HG03159 (cell line): Measurements from ENCODE around the gene CHCHD6.

Experiments
- ATAC-seq: cut with Tn5 transposase; IDR thresholded peaks from one replicate; pipeline ENCODE4 v1.9.1; 2021; ENCODE audit warnings: mild to moderate bottlenecking, moderate library complexity; ENCODE audit not compliant: unreplicated experiment

CHCHD6 gene

DNA sequence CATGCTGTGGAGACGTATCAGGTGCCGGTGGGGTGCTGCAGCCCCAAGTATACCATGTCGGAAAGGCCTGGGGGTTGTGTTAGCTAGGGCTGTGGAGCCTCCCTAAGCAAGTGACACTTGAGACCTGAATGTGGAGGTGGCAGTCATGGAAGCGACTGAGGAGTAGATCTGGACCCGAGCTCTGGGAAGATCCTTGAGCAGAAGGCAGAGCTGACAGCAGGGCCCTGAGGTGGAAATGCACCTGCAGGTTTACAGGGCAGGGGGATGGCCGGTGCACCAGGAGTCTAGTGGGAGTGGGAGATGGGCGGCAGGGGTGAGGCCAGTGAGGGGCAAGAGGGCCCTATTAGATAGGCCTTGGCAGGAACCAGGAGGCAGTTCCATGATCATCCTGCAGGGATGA lies 187.1 kb downstream of the CHCHD6 start:
- no peak for ATAC-seq

DNA sequence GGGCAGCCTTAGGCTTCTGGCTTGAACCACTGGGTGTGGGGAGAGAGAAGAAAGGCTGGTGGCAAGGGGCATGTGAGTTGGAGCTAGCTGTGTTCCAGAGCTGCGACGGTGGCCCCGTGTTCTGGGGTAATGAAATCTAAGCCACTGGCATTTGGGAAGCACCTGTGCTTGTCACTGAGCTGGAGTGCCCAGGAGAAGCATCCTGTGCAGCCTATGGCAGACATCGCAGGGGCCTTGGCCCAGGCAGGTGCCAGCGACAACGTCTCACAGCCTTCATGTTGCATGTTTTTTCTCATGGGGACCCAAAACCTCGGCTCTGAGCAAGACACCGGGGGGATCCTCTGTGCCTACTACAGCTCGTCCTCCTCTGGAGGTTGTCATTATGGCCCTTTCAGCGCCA lies 187.8 kb downstream of the CHCHD6 start:
- no peak for ATAC-seq

GRCh38 chr3:126893651-126894050 lies 189.6 kb downstream of the CHCHD6 start:
- no peak for ATAC-seq

GRCh38 chr3:126894475-126894874 lies 190.4 kb downstream of the CHCHD6 start:
- no peak for ATAC-seq

DNA sequence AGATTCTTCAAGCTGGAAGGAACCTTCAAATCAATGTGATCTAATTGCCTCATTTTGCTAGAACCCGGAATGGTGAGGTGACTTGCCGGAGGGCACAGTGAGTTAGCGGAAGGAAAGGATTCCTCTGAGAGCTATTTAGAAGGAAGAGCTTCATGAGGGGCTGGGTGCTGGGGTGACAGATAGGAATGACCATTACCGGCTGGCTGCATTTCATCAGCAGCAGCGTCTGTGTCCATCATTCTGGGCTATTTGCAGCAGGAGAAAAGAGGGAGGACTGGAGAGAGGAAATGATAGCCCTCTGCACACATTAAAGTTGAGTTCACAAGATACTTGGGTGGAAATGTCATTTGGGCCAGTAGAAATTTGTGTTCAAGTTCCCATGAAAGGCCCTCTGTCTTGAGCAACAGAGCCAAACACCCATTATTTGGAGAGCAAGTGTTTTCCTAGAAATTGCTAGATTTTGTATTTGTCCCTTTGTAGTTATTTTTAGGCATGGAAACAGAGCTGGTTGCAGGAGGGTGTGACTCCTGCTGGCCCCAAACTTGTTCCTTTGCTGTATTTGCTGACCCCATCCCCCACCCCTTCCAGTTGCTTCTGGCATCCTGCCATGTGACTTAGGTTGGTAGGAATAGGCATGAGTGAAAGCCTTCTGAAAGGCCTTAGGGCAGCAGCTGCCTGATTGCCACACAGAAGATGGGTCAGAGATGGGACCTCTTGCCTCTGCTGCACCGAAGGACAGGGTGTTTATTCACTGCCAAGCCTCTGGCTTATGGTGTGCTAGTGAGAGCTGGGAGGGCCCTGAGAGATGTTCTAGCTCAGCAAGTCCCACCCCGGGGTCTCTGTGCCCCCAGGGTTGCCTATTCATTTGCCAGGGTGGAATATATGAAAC lies 191.4 kb downstream of the CHCHD6 start:
- ATAC-seq = no peak

GRCh38 chr3:126896067-126896441 lies 192.0 kb downstream of the CHCHD6 start:
- ATAC-seq = no peak

GRCh38 chr3:126896968-126897367 lies 192.9 kb downstream of the CHCHD6 start:
- no peak for ATAC-seq

- ATAC-seq = no peak
These were observed 193.9 kb downstream of the CHCHD6 start for GRCh38 chr3:126897943-126898342.

DNA sequence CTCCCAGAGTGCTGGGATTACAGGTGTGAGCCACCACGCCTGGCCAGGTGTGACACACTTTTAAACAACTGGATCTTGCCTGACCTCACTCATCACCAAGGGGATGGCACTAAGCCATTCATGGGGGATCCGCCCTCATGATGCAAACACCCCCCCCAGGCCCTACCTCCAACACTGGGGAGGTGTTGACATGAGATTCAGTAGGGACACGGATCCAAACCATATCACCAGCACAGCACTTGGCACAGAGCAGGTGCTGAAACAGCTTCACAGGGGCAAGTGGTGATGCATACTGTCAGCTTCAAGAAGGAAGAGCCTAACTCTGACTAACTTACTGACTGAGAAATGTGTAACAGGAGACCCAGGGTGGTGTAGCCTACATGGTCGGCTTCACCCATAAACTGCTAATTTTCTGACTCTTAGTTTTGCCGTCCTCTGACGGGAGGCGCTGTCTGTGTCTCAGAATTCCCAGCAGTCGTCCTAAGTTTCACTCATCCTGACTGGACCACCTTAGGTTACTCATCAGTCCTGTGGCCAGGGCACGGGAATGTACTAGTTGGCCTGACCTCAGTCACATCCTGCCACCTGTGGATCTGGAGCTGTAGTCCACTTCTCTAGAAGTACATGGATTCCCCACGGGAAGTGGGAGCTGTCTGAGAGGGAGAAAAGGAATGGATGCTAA lies 197.0 kb downstream of the CHCHD6 start:
- no peak for ATAC-seq

- ATAC-seq = no peak
These were observed 197.6 kb downstream of the CHCHD6 start for GRCh38 chr3:126901631-126902030.

GRCh38 chr3:126903521-126903920 lies 199.5 kb downstream of the CHCHD6 start:
- no peak for ATAC-seq

GRCh38 chr3:126907557-126907956 lies 203.5 kb downstream of the CHCHD6 start:
- ATAC-seq = no peak

DNA sequence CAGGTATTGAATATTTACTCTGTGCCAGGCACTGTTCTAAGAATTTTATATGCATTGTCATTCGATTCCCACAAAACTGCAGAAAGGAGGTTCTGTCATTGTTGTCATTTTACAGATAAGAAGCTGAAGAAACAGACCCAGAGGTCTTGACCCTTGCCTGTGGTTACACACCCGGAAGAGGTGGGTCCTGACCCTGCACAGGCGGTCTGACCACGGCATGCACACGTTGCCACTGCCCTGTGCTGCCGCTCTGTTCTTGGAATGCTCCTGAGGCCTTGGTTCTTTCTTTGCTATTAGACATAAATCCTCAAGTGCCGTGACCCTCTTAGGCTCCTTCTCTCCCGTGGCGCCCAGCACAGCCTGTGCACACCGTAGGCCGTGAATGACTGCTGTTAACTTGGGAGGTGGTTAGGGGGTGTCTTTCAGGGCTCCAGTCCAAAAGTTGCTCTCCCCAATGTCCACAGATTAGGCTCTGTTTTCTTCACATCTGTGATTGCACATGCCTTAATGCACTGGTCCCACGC lies 204.8 kb downstream of the CHCHD6 start:
- ATAC-seq = no peak

- no peak for ATAC-seq
These were observed 206.2 kb downstream of the CHCHD6 start for GRCh38 chr3:126910231-126910630.

- ATAC-seq = peak; percentile 97
These were observed 207.4 kb downstream of the CHCHD6 start for GRCh38 chr3:126911162-126912026.

DNA sequence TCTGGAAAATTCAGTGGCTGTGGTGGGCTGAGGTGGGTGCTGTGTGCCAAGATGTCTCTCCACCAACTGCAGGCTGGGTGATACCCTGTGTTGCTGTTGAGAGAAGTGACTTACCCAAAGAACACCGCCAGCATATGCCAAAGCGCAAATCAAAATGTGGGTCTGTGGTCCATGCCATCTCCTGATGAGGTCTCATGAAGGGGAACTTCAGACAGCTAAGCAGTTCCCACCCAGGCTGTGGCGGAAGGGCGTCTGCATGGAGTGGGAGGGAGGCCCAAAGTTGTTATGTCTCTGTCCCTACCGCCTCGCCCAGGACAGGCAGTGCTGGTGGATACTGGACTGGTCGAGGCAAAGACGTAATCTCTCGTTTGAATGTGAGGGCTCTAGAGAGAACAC lies 208.0 kb downstream of the CHCHD6 start:
- ATAC-seq = no peak

GRCh38 chr3:126912491-126913195 lies 208.6 kb downstream of the CHCHD6 start:
- ATAC-seq = no peak

- no peak for ATAC-seq
These were observed 209.5 kb downstream of the CHCHD6 start for GRCh38 chr3:126913524-126913923.

GRCh38 chr3:126914226-126914625 lies 210.2 kb downstream of the CHCHD6 start:
- ATAC-seq = no peak

DNA sequence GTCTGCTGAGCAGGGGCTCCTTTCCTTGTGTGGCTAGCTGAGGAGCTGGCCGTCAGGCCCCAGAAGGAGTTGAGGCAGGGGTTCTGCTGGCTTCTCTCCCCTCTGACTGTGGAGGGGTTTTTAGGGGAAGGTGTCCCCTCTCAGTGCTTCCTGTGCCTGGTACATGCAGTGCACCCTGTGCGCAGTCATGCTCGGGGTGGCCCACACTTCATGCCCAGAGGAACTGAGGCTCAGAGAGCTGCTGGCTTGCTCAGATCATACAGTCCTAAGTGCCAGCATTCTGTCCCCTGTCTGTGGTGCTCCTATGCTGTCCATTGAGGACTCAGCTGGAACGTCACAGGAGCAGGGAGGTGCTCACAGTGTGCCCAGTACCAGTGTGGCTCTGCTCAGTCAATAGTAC lies 211.0 kb downstream of the CHCHD6 start:
- no peak for ATAC-seq

- no peak for ATAC-seq
These were observed 212.5 kb downstream of the CHCHD6 start for GRCh38 chr3:126916546-126916945.
